GM19468 (cell line): ENCODE measurements around the gene SP9.

Experiments
- ATAC-seq: cut with Tn5 transposase; IDR thresholded peaks from one replicate; pipeline ENCODE4 v1.9.1; 2021; ENCODE audit warnings: mild to moderate bottlenecking, moderate library complexity, moderate number of reproducible peaks; ENCODE audit not compliant: unreplicated experiment; ENCODE audit errors: extremely low read depth

SP9 gene

DNA sequence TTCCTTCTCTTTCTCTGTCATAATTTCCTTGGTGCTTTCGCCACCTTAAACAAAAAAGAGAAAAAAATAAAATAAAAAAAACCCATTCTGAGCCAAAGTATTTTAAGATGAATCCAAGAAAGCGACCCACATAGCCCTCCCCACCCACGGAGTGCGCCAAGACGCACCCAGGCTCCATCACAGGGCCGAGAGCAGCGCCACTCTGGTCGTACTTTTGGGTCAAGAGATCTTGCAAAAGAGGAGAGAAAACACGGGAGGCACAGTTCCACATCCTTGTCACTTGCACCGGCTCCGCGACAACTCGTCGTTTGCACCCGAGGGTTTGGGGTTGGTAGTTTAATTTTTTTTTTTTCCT is 1.8 kb upstream of the SP9 start:
- ATAC-seq = no peak

DNA sequence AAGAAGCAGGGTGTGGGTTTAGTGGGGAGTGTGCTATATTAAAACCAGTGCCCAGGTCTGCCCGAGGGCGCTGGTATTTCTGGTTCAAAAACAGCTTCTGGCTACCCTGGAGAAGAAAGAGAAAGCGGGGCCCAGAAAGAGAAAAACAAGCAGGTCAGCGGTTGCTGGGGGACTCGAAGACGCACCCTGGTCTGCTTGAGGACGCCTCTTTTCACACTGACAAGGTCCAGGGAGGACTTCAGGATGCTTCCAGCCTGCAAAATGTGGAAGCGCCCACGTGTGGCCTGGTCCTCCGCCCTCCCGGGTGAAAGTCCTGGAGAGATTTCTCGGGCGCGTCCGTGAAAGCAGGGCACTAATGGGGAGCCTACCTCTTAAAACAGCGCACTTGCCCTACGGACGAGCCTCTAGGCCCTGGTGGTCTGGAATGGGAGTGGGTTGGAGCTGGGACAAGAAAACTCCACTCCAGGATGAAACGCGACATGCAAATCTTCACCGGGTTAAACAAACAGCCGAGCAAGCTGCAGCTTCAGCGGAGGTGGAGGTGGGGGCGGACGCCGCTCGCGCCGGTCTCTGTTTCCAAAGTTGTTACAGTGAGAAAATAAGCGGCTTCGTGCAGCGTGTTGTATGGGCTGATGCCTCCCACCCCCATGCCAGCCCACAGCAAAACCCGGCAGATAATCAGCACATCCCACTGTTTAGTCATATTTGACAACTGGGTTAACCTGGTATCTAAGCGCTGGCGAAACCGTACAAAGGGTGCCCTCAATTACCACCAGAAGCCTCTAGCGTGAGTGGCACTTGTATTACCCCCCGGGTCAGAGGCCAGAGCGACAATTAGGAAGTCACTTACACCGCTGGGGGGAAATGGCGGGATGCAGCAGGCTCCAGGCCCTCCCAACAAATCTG is 1.1 kb upstream of the SP9 start:
- ATAC-seq = no peak

DNA sequence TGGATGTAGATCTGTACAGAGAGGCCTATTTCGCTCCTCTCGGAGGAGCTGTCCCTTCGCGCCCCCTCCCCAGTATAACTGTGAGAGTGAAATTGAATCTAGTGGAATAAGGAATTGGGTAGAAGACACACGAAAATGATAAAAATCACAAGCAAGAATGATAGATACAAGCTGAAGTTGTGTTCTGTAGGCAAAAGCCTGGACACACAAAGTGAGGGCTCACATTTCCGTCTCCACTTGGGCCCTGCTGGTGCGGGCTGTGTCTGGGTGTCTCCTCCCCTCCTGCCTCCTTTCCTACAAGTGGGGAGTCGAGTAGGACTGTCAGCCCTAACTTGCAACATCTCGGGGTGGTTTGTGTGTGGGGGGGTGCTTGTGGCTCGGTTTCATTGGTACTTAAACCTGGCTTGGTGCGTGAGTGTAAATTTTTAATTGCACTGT is 457 bp upstream of the SP9 start:
- no peak for ATAC-seq

DNA sequence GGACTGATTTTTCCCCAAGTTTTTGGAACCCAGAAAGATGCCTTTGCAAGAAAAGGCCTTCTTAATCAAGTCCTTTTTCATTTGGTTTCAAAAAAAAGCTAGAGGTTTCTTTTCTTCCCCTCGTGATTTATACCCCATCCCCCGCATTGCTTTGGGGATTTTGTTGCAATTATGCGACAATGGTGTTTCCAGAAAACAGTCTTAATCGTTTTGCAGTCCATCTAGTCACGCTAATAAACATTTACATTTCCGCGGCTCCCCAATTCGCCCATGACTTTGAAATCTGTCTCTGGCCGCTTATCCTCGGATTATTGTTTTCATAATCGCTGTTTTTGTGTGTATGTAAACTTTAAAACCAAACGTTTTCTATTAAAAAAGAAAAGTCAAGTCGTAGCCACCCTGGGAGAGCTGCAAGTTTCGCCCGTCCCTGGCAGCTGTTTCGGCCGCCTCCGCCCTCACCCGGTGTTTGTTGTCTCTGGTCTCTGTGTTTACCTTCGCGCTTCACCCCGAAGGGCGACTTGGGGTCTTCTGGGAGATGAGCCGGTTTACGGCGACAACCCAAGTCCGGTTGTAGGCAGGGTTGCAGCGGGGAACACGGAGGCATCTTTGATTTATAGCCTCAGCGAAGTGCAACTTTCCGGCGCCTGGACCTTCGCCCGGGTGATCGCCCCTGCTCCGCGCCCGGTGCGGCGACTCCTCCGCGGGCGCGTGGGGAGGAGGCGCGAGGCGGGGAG is 667 bp downstream of the SP9 start:
- ATAC-seq = no peak

DNA sequence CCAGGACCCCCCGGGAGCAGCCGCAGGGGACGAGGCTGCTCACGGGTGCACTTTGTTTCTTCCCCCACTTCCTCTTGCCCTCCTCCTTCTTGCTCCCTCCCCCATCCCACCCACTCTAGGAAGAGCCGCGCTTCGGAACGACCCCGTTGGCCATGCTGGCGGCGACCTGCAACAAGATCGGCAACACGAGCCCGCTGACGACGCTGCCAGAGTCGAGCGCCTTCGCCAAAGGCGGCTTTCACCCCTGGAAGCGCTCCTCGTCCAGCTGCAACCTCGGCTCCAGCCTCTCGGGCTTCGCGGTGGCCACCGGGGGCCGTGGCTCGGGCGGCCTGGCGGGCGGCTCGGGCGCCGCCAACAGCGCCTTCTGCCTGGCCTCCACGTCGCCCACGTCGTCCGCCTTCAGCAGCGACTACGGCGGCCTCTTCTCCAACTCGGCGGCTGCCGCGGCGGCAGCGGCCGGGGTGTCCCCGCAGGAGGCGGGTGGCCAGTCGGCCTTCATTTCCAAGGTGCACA is 1.3 kb downstream of the SP9 start:
- ATAC-seq = no peak

DNA sequence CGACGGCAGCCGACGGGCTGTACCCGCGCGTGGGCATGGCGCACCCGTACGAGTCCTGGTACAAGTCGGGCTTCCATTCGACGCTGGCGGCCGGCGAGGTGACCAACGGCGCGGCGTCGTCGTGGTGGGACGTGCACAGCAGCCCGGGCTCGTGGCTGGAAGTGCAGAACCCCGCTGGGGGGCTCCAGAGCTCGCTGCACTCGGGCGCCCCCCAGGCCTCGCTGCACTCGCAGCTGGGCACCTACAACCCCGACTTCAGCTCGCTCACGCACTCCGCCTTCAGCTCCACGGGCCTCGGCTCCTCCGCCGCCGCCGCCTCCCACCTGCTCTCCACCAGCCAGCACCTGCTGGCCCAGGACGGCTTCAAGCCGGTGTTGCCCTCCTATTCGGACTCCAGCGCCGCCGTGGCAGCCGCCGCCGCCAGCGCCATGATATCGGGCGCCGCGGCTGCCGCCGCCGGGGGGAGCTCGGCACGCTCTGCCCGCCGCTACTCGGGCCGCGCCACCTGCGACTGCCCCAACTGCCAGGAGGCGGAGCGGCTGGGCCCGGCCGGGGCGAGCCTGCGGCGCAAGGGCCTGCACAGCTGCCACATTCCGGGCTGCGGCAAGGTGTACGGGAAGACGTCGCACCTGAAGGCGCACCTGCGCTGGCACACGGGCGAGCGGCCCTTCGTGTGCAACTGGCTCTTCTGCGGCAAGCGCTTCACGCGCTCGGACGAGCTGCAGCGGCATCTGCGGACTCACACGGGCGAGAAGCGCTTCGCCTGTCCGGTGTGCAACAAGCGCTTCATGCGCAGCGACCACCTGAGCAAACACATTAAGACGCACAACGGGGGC is 2.0 kb downstream of the SP9 start:
- no peak for ATAC-seq

DNA sequence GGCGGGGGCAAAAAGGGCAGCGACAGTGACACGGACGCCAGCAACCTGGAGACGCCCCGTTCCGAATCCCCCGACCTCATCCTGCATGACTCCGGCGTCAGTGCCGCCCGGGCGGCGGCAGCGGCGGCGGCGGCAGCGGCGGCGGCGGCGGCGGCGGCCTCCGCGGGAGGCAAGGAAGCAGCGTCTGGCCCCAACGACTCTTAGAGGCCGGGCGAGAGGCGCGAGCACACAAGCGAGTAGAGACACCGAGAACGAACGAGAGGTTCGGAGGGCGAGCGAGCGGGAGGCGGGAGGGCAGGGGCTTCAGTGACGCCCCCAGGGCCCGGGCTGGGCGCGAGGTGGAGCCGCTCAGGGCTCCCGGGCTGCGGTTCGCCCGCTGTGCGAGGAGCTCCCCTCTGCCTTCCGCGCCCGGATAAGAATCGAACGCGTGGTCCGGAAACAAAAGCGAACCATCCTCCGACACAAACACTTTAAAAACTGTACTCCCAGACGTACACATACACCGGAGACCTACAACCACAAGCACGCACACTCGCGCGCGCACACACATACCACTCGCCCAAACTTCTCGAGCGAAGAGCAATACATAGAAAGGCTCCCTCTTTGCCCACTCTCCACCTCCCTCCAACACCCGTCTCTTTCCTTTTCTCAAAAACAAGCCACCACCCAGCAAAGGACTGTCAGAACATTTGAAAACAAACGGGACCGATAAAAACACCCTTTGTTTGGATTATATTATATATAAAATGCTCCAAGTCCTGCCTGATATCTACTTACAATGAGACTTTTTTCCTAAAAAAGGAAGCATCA is 2.8 kb downstream of the SP9 start:
- ATAC-seq = no peak

DNA sequence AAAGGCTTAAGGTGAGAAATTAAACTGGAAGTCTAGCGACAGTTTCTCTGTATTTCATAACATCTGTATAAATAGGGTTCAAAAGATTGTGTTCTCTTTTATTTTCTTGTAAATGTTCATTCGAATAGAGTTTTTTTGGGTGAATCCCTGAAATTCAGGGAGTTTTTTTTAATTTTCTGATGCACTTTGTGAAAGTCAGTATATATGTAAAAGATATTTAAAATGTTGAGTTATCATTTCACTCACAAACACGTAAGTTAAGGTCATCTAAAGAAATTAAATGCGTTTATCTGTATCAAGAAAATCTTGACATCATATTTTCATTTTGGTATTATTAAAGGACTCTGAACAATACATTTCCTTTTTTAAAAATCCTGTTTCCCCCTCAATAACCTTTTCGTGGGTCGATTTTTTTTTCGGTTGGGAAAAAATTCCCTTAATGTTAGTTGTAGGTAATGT is 3.4 kb downstream of the SP9 start:
- ATAC-seq = no peak

DNA sequence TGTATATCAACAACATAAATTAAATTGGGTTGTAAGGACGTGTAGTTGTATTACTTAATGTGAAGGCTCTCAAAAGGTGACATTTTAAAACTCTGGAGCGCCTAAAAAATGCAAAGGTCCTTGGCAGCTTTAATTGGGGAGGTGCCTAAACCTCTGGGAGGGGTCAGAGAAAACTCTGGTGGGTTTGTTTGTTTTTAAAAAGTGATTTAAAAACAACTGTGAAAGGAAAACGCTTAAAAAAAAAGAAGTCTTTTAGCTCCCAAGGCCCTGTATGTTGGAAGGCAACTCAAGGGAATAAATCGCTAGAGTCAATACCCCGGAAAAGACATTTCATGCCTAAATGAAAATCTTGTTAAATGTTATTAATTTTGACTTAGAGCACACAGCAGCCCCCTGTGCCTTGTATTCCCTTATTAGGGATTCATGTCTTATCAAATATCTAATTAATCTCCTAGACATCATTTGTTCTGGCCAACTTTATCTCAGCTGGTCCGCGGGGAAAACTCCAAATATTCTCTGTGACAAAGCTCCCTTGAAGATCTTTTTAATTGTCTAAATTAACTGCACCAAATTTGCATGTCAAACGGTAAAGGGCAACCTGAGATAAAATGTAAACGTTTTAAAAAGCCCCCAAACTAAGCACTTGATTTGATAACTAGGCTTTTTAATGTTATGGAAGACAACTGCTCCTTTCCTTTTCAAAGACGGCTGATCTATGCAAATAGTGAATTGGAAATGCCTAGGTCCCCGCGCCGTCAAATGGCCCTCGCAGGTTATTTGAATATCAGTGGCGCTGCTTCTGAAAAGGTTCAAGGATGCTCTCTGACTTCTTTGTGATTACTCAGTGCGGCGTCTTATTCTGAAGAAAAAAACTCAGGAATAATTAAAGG is 4.2 kb downstream of the SP9 start:
- no peak for ATAC-seq

DNA sequence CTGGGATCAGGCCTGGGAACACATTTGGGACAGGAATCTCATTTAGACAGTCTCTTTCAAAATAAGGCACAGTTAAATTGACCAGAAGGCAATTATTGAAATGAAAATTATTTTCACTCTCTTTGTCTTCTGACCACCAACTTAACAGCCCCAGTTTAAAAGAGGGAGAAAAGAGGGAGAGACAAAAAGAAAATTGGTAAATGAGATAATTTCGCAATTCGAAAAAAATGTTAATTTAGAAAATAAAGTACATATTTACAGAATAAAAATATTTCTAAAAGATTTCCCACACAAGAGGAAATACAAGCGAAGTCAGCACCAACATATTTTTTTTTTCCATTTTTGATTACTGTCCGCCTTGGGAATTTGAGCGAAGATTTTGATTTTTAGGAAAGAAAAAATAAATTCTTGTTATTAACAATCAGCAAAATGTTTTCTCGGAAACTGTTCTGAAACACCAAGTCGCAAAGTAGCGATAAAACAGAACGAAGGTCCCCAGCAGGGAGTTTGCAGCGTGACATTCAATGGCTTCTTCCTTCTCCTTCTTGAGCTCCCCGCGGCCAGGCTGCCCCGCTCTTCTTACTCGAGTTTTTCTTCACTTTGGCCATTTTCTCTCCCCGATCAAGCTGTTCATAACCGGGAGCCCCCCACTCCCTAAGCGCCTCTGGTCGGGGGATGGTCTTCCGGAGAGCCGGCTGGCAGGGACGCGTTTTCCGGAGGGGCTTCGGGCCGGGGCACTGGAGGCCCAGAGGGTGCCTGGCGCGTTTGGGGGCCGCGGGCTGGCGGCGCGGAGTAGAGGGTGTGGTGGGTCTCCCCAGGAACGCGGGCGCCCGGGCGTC is 5.0 kb downstream of the SP9 start:
- ATAC-seq = no peak

DNA sequence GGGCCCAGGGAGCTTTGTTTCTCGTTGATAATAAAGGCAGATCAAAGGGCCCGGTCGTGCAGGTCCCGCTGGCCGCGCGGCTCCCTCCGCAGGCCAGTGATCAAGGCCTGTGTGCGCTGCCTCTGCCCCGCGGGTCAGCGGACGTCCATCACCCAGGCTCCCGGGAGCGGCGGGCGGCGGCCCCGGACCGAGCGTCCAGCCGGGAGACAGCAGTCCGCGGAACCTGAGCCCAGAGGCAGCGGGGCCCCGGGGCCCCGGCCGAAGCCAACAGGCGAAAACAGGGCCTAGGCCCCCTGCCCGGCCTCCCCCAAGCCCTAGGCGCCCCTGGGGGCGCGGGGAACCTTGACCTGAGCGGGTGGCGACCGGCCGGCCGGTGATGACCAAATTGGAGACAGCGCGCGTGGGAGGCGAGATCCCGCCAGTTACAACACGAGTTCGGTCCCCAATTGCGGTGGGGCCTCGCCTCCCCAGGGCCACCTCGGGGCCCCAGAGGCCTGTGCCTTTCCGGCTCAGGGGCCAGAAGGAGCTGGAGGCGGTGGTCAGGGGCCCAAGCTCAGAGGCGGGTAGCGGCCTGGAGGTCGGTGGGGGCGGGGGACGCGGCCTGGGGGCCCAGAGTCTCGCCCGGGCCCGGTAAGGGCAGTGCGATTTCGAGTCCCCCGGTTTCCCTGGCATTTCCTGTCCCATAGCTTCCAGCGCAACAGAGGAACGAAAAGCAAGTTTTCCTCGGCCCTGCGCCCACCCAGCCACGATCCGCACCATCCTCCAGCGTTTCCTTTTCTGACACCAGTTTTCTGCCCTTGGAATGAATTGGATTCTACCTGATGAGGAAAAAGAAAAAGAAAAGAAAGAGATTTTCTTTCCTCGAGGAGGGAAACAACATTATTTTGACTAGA is 5.9 kb downstream of the SP9 start:
- no peak for ATAC-seq

DNA sequence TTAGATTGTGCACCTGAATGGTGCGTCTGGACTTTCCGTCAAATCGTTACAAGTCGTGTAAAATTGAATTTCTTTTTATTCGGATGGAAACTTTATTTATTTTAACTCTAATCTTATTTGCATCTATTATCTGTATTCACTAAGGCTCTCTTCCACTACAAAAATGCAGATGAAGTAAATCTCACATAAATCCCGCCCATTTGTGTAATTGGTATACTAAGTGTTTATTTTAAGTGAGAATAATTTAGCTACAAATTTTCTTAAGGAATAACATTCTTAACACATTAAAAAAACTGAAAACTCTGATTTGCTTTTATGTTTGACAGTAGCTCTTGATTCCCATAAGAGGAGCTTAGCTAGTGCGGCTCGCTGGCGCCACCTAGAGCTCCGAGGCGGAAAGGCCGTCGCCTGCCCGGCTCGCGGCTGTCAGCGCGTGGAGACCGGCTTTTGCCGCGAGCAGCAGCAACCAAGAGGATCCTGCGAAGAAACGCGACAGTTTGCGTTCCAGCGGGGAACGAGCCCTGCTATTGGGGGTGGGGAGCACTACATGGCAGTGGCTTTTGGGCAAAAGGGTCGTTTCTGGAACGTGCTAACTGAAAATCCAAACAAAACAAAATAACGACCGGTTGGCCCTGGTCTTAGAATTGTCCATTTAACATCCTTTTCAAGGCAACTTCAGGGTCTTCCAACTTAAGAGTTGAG is 6.7 kb downstream of the SP9 start:
- no peak for ATAC-seq

DNA sequence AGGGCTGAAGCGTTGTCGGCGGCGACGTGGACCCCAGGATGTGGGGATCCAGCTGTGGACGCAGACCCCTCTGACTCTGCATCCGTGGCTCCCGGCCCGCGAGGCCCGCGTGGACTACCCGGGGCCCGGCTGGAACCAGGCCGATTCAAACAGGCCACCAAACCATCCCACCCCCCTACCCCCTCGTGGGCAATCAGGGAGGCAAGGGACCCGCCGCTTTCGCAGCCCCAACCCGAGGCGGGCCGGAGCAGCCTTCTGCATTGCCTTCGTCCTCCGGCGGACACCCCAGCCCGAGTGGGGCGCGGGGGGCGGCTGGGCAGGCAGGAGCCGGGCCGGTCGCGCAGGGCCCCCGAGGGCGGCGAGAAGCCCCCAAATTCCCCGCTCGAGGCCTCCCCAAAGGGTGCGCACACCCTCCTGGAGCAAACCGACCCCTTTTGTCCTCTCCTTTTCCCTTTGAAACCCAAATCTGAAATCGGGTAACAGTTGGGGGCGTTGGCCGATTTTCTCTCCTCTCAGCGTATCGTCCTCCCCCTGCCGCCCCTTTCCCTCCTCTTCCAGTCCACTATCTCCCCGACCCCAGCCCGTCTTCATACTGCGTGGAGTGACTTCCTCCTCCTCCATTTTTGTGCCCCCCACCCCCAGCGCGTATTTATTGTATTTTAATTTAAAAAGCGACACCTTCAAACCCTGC is 7.4 kb downstream of the SP9 start:
- ATAC-seq = no peak

DNA sequence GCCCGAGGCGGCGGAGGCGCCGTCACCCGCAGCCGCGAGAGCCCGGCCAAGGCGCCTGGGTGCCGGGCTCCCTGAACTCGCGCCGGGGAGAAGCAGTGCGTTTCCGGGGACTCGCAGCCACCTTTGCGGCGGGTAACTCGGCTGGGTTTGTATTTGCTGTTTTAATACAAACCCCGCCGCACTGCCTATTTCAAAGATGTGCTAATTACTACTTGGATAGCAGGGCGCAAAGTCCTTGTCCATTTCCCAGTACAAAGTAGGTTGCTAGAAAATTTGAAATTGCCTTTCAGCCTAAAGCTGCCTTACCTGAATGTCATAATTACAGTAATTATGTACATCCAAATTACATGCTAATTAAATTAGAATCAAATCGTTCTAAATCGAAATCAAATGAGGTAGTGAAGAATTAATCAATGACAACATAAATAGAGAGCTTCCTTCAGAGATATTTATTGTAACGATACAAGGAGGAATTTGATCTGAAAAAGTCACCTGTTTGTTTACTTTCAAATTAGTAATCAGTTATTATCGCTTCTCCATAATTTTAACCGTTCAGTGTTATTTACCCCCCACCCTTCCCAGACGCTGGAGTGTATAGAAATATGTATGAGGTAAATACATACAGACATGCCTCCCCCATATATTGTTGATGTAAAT is 8.1 kb downstream of the SP9 start:
- no peak for ATAC-seq

DNA sequence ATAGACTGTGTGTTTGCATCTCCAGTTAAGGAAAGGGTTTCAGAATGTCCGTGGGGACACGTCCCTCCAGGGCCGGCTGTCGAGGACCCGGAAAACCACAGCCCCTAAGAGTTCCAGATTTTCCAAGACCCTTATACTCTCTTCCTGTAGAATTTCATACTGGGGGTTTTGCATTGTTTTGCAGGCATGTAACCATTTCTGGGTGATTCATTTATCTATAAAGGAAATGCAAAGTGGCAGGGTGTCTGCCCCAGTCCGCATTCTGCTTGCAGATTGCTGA is 8.5 kb downstream of the SP9 start:
- no peak for ATAC-seq
